AG10803 (cell line): ENCODE measurements around the gene PPDPF.
"Not testable (repeated sequence)": the region's sequence is repeated elsewhere in the genome, so short reads cannot be mapped to it uniquely, and the experiment has no call there.

Experiments used
- DNase-seq: peaks from one replicate; pipeline ENCODE4 v3.0.0; 2010; ENCODE audit warnings: low read depth
- H3K4me3 ChIP-seq: 2 replicates; pipeline ENCODE4 v1.5.1; 2011; ENCODE audit warnings: mild to moderate bottlenecking, low read length, control low read depth
- TF ChIP-seq, protein P1 (sequence below): conservative IDR thresholded peaks from 2 replicates; pipeline ENCODE4 v1.5.1; 2011; ENCODE audit warnings: mild to moderate bottlenecking, low read length, control low read depth, inconsistent platforms

The PPDPF gene

DNA sequence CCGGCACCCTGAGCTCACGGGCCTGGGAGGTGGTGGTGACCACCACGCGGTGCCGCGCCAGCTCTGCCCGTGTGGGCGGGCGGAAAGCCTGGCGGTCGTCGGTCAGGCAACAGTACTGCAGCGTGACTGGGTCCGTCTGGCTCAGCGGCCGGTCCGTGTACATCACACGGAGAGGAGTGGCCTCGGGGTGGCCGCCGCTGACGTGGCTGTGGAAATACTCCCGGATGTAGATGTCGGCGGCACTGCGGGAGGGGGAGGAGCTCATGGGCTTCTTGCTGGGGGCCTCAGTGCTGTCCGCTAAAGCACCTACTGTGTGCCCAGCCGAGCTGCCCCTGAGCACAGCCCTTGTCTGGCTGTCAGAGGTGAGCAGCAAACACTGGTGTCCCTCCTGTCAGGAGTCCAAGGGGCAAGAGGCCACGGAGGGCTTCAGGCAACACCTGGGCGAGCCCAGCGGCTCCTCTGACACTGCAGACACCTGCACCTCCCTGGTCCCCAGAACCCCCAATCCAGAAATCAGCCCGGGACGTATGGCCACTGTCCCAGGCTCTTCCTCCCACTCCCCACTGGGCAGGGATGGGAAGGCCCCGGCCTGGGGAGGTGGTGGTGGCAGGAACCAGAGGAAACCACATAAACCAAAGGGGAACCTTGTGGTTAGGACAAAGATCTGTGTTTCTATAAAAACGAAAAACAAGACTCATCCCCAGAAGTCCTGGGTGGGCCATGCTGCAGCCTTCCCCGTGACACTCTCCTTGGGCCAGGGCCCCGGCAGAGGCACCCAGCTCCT, 47.0 kb downstream of the PPDPF start:
- DNase-seq, result no peak
- H3K4me3 ChIP-seq, result no peak overlapping the region
- TF ChIP-seq, protein P1, sequence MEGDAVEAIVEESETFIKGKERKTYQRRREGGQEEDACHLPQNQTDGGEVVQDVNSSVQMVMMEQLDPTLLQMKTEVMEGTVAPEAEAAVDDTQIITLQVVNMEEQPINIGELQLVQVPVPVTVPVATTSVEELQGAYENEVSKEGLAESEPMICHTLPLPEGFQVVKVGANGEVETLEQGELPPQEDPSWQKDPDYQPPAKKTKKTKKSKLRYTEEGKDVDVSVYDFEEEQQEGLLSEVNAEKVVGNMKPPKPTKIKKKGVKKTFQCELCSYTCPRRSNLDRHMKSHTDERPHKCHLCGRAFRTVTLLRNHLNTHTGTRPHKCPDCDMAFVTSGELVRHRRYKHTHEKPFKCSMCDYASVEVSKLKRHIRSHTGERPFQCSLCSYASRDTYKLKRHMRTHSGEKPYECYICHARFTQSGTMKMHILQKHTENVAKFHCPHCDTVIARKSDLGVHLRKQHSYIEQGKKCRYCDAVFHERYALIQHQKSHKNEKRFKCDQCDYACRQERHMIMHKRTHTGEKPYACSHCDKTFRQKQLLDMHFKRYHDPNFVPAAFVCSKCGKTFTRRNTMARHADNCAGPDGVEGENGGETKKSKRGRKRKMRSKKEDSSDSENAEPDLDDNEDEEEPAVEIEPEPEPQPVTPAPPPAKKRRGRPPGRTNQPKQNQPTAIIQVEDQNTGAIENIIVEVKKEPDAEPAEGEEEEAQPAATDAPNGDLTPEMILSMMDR, result no peak

DNA sequence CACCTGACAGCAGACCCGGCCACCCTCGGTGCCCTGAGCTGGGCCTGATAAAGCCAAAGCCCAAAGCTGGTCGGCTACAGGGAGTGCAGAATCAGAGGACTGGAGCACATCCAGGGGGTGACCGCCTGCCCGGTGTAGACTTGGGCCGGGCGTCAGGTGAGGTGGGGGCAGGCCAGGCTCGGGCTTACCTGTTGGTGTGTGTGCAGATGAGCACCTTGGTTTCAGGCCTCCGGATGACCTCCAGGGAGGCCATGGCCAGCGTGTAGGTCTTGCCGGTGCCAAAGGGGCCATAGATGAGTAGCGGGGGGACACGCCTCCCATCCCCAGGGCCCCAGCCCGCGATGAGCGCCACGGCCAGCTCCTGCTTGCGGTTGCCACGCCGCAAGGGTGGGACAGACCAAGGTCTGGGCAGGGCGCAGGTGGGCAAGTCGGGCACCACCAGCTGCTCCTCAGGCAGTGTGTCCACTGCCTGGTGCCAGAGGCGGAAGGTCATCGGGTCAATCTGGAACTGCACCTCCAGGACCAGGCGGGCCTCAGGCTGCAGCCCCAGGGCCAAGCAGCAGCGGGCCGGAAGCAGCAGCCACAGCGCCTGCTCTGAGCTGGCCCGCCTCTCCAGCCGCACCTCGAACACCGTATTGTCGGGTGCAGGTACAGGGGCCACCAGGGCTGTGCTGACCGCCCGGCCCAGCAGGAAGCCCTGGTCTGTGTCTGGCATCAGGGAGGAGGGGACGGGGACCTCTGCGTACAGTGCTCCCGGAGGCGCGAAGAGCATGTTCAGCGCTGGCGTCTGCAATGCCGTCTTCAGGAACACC, 47.8 kb downstream of the PPDPF start:
- no peak overlapping the region for H3K4me3 ChIP-seq
- DNase-seq, result no peak
- TF ChIP-seq, protein P1, result no peak

DNA sequence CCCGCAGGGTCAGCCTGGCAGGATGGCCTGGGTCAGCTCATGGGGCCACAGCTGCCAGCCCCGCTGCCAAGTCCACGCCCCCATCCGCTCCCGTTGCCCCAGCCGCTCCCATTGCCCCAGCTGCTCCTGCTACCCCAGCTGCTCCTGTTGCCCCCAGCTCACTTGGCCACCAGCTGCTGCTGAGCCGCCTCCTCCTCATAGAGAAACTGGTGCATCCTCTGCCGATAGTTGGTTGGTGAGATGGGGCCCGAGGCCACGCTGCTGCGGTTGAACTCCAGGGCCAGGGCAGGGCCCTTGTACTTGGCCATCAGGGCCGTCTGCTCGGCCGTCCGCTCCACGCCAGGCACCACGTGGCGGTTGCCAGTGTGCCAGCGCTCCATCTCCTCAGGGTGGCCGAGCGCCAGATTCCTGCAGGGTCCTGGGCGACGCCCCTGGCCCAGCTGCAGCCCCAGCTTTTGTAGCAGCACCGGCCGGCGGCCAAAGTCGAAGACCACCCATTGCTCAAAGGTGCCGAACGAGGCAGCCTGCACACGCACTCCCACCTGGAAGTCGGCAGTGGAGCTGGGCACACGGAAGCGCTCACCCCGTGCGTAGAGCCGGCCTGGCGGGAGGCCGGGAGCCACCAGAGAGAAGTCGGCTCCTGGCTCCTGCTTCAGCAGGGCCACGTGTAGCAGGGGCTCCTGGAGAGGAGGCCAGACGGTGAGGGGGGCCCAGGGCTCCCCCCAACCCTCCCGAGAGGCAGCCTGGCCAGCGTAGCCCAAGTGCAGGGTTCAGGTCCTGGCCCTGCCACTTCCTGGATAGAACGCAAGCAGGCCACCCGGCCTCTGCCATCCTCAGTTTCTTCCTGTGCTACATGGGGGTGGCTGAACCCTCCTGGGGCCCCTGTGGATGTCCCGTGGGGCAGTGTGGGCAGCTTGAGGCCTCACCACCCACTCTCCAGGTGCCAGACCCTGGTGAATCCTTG, 48.7 kb downstream of the PPDPF start:
- H3K4me3 ChIP-seq, result no peak overlapping the region
- TF ChIP-seq, protein P1, result no peak

DNA sequence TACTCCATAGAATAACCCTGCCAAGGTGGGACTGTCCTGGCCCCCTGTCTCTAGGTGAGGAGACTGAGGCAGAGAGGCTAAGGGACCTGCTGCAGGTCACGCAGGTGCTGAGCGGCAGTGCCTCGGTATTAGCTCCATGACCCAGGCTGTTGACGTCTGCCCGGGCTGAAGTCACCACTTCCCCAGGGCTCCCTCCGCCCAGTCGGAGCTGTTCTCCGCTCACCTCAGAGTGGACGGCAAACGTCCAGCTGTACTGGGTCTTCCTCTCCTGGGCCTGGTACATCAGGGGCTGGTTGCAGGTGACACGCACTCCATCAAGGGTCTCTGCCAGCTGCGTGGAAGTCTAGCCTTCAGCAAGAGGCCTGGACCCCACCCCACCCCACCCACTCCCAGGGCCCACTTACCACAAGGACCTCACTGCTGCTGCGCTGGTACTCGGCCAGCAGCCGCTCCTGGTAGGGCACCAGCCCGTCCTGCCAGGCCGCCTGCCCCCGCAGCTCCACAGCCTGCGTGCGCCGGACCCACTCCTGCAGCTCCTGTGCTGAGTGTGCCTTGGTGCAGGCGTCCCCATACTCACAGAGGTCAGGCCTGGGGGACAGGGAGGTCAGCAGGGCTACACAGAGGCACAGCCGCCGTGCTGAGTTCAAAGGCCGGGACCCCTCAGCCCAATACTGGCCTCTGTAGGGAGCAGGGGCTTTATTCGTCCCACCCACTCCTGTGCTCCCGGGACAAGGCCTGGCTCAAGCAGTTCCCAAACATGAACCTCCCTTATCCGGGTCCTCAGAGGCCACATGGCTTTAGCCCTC, 49.9 kb downstream of the PPDPF start:
- no peak overlapping the region for H3K4me3 ChIP-seq
- no peak for DNase-seq
- TF ChIP-seq, protein P1, result no peak

More for the DNA sequence above, 48.7 kb downstream of the PPDPF start:
- DNase-seq, result no peak

DNA sequence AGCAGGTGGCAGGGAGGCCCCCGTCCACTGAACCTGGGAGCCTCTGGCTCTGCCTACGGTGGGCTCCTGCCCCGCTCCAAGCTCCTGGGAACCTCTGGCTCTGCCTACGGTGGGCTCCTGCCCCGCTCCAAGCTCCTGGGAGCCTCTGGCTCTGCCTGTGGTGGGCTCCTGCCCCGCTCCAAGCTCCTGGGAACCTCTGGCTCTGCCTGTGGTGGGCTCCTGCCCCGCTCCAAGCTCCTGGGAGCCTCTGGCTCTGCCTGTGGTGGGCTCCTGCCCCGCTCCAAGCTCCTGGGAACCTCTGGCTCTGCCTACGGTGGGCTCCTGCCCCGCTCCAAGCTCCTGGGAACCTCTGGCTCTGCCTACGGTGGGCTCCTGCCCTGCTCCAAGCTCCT, 50.5 kb downstream of the PPDPF start:
- DNase-seq, H3K4me3 ChIP-seq: not testable (repeated sequence)
